HepG2 (cell line): ENCODE data around the gene PLS1. TPM values are rescaled to one million over a fixed set of nuclear protein-coding genes. Genes with fewer than 3 reads are reported as not detected.

Source experiments
- ATAC-seq: fragments of 200-7000 bp; cut with Tn5 transposase; 3 replicates; pipeline ENCODE4 v1.9.1; 2020; ENCODE audit warnings: mild to moderate bottlenecking, moderate library complexity
- BruUV-seq: library from RNA; stranded (reverse); fragments of 400-500 nt; replicated peaks from 2 replicates; lab custom pipeline; 2021; lab: Mats Ljungman, UMichigan
- CTCF ChIA-PET: fragments of 300-600 bp; formaldehyde crosslinking; extraction: SDS; loops from one replicate; lab custom pipeline; 2021; ENCODE audit warnings: low total read pairs, inconsistent platforms, low intra/inter-chr PET ratio; lab: Yijun Ruan, JAX
- POLR2A ChIA-PET: fragments of 350-600 bp; sonication (Branson Sonifier 250); formaldehyde crosslinking; loops from one replicate; lab custom pipeline; 2020; ENCODE audit warnings: antibody characterized with exemption, inconsistent platforms; lab: Yijun Ruan, JAX
- DNase-seq: peaks from one replicate; pipeline ENCODE4 v3.0.0-alpha.2; 2015; ENCODE audit warnings: low spot score
- FAIRE-seq: peaks from 3 replicates; lab custom pipeline; 2011; peaks lifted over from hg19 to GRCh38; lab: Jason Lieb, UNC
- H2AFZ ChIP-seq: one replicate; pipeline ENCODE4 v1.6.1; 2011; ENCODE audit warnings: low read length, inconsistent platforms
- H3K27ac ChIP-seq: fragments of 300-600 bp; 3 replicates; pipeline ENCODE4 v1.8.0; 2011; ENCODE audit warnings: mixed run types, mild to moderate bottlenecking, mixed read lengths, low read length, inconsistent platforms; ENCODE audit not compliant: insufficient read depth; ENCODE audit errors: extremely low read length
- H3K27me3 ChIP-seq, 2 experiments: fragments of 200-600 bp in 1 of 2; 2 replicates in 1 of 2; 3 replicates in 1 of 2; pipeline versions ENCODE4 v1.6.0 to v1.8.0; 2011; ENCODE audit warnings: low read length in 2 of 2, mild to moderate bottlenecking in 2 of 2, moderate library complexity in 2 of 2, inconsistent platforms in 1 of 2; ENCODE audit not compliant: insufficient read depth in 2 of 2, control insufficient read depth in 1 of 2
- H3K36me3 ChIP-seq, 2 experiments: fragments of 200-600 bp in 1 of 2; replicated peaks in 1 of 2; 2 replicates in 1 of 2; 3 replicates in 1 of 2; pipeline versions ENCODE4 v1.5.1 to v1.8.0; 2011; ENCODE audit warnings: low read length in 2 of 2, inconsistent platforms in 1 of 2; ENCODE audit not compliant: insufficient read depth in 2 of 2, control insufficient read depth in 1 of 2
- H3K4me1 ChIP-seq: 2 replicates; pipeline ENCODE4 v1.5.1; 2012; ENCODE audit warnings: low read length, inconsistent platforms; ENCODE audit not compliant: insufficient read depth
- H3K4me2 ChIP-seq: 2 replicates; pipeline ENCODE4 v1.6.0; 2011; ENCODE audit warnings: low read depth, low read length, inconsistent platforms
- H3K4me3 ChIP-seq, 3 experiments: fragments of 200-600 bp in 1 of 3; sonication (generic), shearing (Covaris generic) in 1 of 3; replicated peaks in 1 of 3; 2 replicates each; pipeline ENCODE4 v1.5.1; 2011 to 2016; ENCODE audit warnings: low read length in 3 of 3, inconsistent platforms in 2 of 3, low read depth in 2 of 3, mild to moderate bottlenecking in 2 of 3, control low read depth in 1 of 3, mixed read lengths in 1 of 3; ENCODE audit not compliant: insufficient read depth in 1 of 3
- H3K79me2 ChIP-seq: one replicate; pipeline ENCODE4 v1.6.1; 2011; ENCODE audit warnings: low read length, inconsistent platforms; ENCODE audit not compliant: insufficient read depth
- H3K9ac ChIP-seq: 2 replicates; pipeline ENCODE4 v1.6.0; 2011; ENCODE audit warnings: mild to moderate bottlenecking, low read depth, low read length, inconsistent platforms; ENCODE audit not compliant: insufficient read depth
- H3K9me3 ChIP-seq: 2 replicates; pipeline ENCODE4 v1.5.1; 2012; ENCODE audit warnings: mild to moderate bottlenecking, low read length
- H4K20me1 ChIP-seq: 2 replicates; pipeline ENCODE4 v1.6.0; 2011; ENCODE audit warnings: inconsistent platforms, mild to moderate bottlenecking, low read length, moderate library complexity; ENCODE audit not compliant: insufficient read depth
- ELF4 ChIP-seq: sonication (generic); formaldehyde crosslinking; IDR thresholded peaks from 2 replicates; pipeline ENCODE4 v1.5.0; 2020; ENCODE audit warnings: missing genetic modification reagents, mild to moderate bottlenecking, moderate library complexity, borderline replicate concordance
- HMG20B ChIP-seq: conservative IDR thresholded peaks from 2 replicates; pipeline ENCODE4 v1.6.1; 2016; ENCODE audit warnings: missing genetic modification reagents, missing compliant biosample characterization
- KLF11 ChIP-seq: IDR thresholded peaks from 2 replicates; pipeline ENCODE4 v1.6.1; 2016; ENCODE audit warnings: missing compliant biosample characterization
- MED8 ChIP-seq: sonication (generic); formaldehyde crosslinking; IDR thresholded peaks from 2 replicates; pipeline ENCODE4 v1.8.1; 2023; ENCODE audit warnings: mild to moderate bottlenecking, missing genetic modification reagents; ENCODE audit not compliant: insufficient replicate concordance
- NFKB2 ChIP-seq: sonication (generic); formaldehyde crosslinking; IDR thresholded peaks from 2 replicates; pipeline ENCODE4 v1.4.0; 2020; ENCODE audit warnings: missing genetic modification reagents, borderline replicate concordance
- SUZ12 ChIP-seq: fragments of 150-350 bp; IDR thresholded peaks from 2 replicates; pipeline ENCODE4 v1.6.1; 2014; ENCODE audit warnings: low read depth, low read length
- TCF12 ChIP-seq, 2 experiments: fragments of 450-650 bp in 1 of 2; sonication (generic) in 1 of 2; formaldehyde crosslinking in 1 of 2; IDR thresholded peaks; 2 replicates each; pipeline versions ENCODE4 v1.6.1 to v1.8.0; 2017 to 2022; ENCODE audit warnings: antibody characterized with exemption in 1 of 2, mild to moderate bottlenecking in 1 of 2, missing genetic modification reagents in 1 of 2, moderate library complexity in 1 of 2
- TEAD2 ChIP-seq: sonication (generic); formaldehyde crosslinking; IDR thresholded peaks from 2 replicates; pipeline ENCODE4 v1.9.0; 2021; ENCODE audit warnings: missing genetic modification reagents
- TFE3 ChIP-seq: IDR thresholded peaks from 2 replicates; pipeline ENCODE4 v1.6.1; 2016
- ZNF207 ChIP-seq: fragments of 450-650 bp; IDR thresholded peaks from 2 replicates; pipeline ENCODE4 v1.6.1; 2016; ENCODE audit warnings: antibody characterized with exemption, borderline replicate concordance
- WGBS: methylation state at CpG from one replicate; pipeline ENCODE4 v1.1.6; 2017; ENCODE audit warnings: low lambda C conversion rate; 5-methylcytosine and 5-hydroxymethylcytosine counted together
- in situ Hi-C: cut with HindIII; loops from 2 replicates; pipeline ENCODE4 v1.10.0; 2017; ENCODE audit warnings: low pct_unique_long_range_greater_than_20kb; ENCODE audit not compliant: extremely low pct_ligation_motif_present
- intact Hi-C: fragments of 100-400 bp; cut with micrococcal nuclease; formaldehyde crosslinking; loops from one replicate; pipeline ENCODE4 v1.10.0; 2022; ENCODE audit not compliant: unreplicated experiment
- polyA plus RNA-seq, 8 experiments: library from polyadenylated mRNA; depleted of rRNA in 3 of 8; stranded (reverse) in 7 of 8; unstranded in 1 of 8; fragments of >200 nt; fragmentation: Illumina TruSeq in 4 of 8; extraction: Trizol in 4 of 8; gene quantifications; 2 replicates each; pipeline versions ENCODE4 v1.2.1 to v1.2.3, GENCODE V29; 2011 to 2016; ENCODE audit warnings: low read depth in 4 of 8, missing spikeins in 1 of 8, mixed read lengths in 1 of 8; ENCODE audit not compliant: insufficient read depth in 1 of 8
- total RNA-seq, 5 experiments: library from RNA; depleted of rRNA; stranded (reverse); fragments of >200 nt; fragmentation: Illumina TruSeq; extraction: Trizol; gene quantifications; 2 replicates each; pipeline ENCODE4 v1.2.3, GENCODE V29; 2016; ENCODE audit warnings: low read depth in 1 of 5
- TF ChIP-seq, protein P1 (sequence below): sonication (generic); formaldehyde crosslinking; IDR thresholded peaks from 2 replicates; pipeline ENCODE4 v1.5.0; 2020; ENCODE audit warnings: mild to moderate bottlenecking, low read depth, missing genetic modification reagents, borderline replicate concordance
- TF ChIP-seq, protein P2 (sequence below): sonication (generic); formaldehyde crosslinking; IDR thresholded peaks from 2 replicates; pipeline ENCODE4 v1.5.1; 2020; ENCODE audit warnings: missing genetic modification reagents, mild to moderate bottlenecking, borderline replicate concordance
- TF ChIP-seq, protein P3 (sequence below): sonication (generic); formaldehyde crosslinking; IDR thresholded peaks from 2 replicates; pipeline ENCODE4 v1.9.0; 2021; ENCODE audit warnings: missing genetic modification reagents, mild to moderate bottlenecking, borderline replicate concordance
- TF ChIP-seq, protein P4 (sequence below): sonication (generic); formaldehyde crosslinking; IDR thresholded peaks from 2 replicates; pipeline ENCODE4 v1.8.0; 2022; ENCODE audit warnings: mild to moderate bottlenecking, missing genetic modification reagents

Gene PLS1
- total and polyA plus RNA-seq, 2 of the 13 experiments (the other 11 are each of a cell fraction or from before 2014, with no cell fraction given) = 11.2 to 21.1 TPM

DNA sequence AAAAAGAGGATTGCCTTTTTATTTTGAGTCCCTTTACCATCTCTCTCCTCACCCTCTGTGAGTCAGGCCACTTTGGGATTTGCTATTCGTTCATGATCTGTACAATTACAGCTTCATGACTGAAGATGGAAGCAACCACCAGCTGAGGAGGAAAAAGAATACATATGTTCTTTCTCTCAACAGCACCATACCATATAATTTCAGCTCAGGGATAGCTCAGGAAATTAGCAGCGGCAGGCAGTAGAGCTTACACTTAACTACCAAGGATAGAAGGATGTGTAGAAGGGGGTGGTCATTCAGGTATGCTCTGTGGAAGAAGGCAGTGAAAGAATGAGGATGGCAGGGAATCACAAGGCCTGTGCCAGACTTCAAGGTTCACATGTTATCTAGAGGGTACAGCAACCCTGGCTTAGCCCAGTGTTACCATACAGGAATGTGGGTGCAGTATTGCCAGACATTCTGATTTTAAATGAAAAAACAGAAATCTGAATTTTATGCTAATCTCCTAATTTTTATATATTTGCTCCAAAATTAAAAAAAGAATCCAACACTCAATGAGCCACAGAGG lies 17.9 kb downstream of the PLS1 start:
- Histone ChIP-seq H3K9ac (no peak overlapping the region), H3K27ac (no peak overlapping the region), H4K20me1 (no peaks in the 10 kb centered on the region), H3K9me3 (no peaks in the 10 kb centered on the region), H3K4me2 (no peak overlapping the region), H3K79me2 (no peaks in the 10 kb centered on the region), H3K4me3 (no peak overlapping the region), H3K36me3 (no peaks in the 10 kb centered on the region), H2AFZ (no peak overlapping the region), H3K4me1 (peaks cover 4% of the 10 kb centered on the region; the same call in 1 of the 2 replicates), H3K27me3 (no peaks in the 10 kb centered on the region)
- DNase-seq = no peak
- CTCF ChIA-PET = no interaction called here
- ATAC-seq = no peak
- intact Hi-C loops = no loop called here
- 97% methylated on average over 2 of the region's 2 CpGs for WGBS
- BruUV-seq = no TSS peak
- in situ Hi-C loops = no loop called here
- no peak for FAIRE-seq
- POLR2A ChIA-PET = no interaction called here
- TF ChIP-seq SUZ12 (no peak), ZNF207 (no peak), TEAD2 (CRISPR knock-in tag) (no peak), KLF11 (no peak), MED8 (CRISPR knock-in tag) (no peak), TCF12 (IDR thresholded peaks at IDR 0.05) (no peak), TCF12 (CRISPR knock-in tag; IDR thresholded peaks at IDR 0.05) (no peak), ELF4 (CRISPR knock-in tag) (no peak), HMG20B (CRISPR knock-in tag) (no peak), NFKB2 (CRISPR knock-in tag) (no peak), TFE3 (no peak)
- TF ChIP-seq, protein P1, sequence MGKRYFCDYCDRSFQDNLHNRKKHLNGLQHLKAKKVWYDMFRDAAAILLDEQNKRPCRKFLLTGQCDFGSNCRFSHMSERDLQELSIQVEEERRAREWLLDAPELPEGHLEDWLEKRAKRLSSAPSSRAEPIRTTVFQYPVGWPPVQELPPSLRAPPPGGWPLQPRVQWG (CRISPR knock-in tag) = no peak
- TF ChIP-seq, protein P2, sequence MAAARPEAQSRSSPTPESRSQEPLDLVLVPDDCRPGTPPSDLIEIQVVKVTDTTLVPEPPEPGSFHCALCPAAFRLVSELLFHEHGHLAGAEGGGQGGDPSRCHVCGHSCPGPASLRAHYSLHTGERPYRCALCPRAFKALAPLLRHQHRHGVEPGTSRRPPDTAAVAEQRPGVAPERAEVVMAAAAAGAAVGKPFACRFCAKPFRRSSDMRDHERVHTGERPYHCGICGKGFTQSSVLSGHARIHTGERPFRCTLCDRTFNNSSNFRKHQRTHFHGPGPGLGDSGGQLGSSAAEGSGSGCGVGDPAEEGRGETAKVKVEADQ (CRISPR knock-in tag) = no peak
- TF ChIP-seq, protein P3, sequence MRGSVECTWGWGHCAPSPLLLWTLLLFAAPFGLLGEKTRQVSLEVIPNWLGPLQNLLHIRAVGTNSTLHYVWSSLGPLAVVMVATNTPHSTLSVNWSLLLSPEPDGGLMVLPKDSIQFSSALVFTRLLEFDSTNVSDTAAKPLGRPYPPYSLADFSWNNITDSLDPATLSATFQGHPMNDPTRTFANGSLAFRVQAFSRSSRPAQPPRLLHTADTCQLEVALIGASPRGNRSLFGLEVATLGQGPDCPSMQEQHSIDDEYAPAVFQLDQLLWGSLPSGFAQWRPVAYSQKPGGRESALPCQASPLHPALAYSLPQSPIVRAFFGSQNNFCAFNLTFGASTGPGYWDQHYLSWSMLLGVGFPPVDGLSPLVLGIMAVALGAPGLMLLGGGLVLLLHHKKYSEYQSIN (CRISPR knock-in tag) = no peak
- TF ChIP-seq, protein P4, sequence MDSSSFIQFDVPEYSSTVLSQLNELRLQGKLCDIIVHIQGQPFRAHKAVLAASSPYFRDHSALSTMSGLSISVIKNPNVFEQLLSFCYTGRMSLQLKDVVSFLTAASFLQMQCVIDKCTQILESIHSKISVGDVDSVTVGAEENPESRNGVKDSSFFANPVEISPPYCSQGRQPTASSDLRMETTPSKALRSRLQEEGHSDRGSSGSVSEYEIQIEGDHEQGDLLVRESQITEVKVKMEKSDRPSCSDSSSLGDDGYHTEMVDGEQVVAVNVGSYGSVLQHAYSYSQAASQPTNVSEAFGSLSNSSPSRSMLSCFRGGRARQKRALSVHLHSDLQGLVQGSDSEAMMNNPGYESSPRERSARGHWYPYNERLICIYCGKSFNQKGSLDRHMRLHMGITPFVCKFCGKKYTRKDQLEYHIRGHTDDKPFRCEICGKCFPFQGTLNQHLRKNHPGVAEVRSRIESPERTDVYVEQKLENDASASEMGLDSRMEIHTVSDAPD (CRISPR knock-in tag) = no peak
